Peyer's patch (tissue), 4 donors: ENCODE data around the gene CEP68.

Source experiments
- POLR2A ChIP-seq, 2 donors: fragments of 450-650 bp; IDR thresholded peaks; one replicate each; pipeline ENCODE4 v1.5.1; 2017; ENCODE audit warnings: antibody characterized with exemption in 2 of 2, mild to moderate bottlenecking in 2 of 2, moderate library complexity in 2 of 2
- TF ChIP-seq, protein P1 (sequence below), 6 experiments: fragments of 450-650 bp in 4 of 6; fragments of 200-600 bp in 2 of 6; sonication (generic) in 1 of 6; IDR thresholded peaks; one replicate each; pipeline ENCODE4 v1.5.1; 2017 to 2019; ENCODE audit warnings: antibody characterized with exemption in 6 of 6, mild to moderate bottlenecking in 3 of 6, moderate library complexity in 1 of 6

DNA sequence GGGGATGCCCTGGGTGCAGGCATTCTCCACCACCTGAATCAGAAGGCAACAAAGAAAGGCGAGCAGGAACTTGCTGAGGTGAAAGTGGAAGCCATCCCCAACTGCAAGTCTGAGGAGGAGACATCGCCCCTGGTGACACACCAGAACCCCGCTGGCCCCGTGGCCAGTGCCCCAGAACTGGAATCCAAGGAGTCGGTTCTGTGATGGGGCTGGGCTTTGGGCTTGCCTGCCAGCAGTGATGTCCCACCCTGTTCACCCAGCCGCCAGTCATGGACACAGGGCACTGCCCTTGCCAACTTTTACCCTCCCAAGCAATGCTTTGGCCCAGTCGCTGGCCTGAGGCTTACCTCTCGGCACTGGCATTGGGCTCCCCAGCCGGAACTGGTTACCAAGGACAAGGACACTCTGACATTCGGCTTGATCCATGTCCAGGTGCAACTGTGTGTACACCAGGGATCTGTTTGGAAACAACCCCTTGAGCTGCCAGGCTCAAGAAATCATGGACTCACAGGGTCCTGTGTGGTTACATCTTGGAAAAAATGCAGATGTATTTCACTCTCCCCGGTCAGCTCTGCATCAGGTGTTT is 35.2 kb upstream of the CEP68 start:
- TF ChIP-seq, protein P1, sequence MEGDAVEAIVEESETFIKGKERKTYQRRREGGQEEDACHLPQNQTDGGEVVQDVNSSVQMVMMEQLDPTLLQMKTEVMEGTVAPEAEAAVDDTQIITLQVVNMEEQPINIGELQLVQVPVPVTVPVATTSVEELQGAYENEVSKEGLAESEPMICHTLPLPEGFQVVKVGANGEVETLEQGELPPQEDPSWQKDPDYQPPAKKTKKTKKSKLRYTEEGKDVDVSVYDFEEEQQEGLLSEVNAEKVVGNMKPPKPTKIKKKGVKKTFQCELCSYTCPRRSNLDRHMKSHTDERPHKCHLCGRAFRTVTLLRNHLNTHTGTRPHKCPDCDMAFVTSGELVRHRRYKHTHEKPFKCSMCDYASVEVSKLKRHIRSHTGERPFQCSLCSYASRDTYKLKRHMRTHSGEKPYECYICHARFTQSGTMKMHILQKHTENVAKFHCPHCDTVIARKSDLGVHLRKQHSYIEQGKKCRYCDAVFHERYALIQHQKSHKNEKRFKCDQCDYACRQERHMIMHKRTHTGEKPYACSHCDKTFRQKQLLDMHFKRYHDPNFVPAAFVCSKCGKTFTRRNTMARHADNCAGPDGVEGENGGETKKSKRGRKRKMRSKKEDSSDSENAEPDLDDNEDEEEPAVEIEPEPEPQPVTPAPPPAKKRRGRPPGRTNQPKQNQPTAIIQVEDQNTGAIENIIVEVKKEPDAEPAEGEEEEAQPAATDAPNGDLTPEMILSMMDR (IDR thresholded peaks at IDR 0.05): no peak
- TF ChIP-seq POLR2A (IDR thresholded peaks at IDR 0.05): no peak
